GM12875 (cell line): Measurements from ENCODE around the gene ADPRHL1.
"Not testable (repeated sequence)": the region's sequence is repeated elsewhere in the genome, so short reads cannot be mapped to it uniquely, and the experiment has no call there.

Source experiments
- H3K4me3 ChIP-seq: one replicate; pipeline ENCODE4 v1.5.1; 2011; ENCODE audit warnings: low read depth, low read length, control low read depth
- CTCF ChIP-seq: IDR thresholded peaks from 2 replicates; pipeline ENCODE4 v1.5.1; 2011; ENCODE audit warnings: low read depth, mild to moderate bottlenecking, control low read depth, inconsistent platforms, low read length, moderate library complexity, borderline replicate concordance; ENCODE audit not compliant: insufficient read depth

Gene ADPRHL1

GRCh38 chr13:113471844-113472243 is 18.6 kb upstream of the ADPRHL1 start:
- H3K4me3 ChIP-seq = no peak overlapping the region
- no peak for TF ChIP-seq CTCF

GRCh38 chr13:113470635-113471163 is 17.4 kb upstream of the ADPRHL1 start:
- not testable (repeated sequence) for H3K4me3 ChIP-seq

GRCh38 chr13:113470073-113470472 is 16.8 kb upstream of the ADPRHL1 start:
- H3K4me3 ChIP-seq = no peak overlapping the region
- TF ChIP-seq CTCF = no peak

- no peak for TF ChIP-seq CTCF
- H3K4me3 ChIP-seq = no peak overlapping the region
Observed at GRCh38 chr13:113469582-113469981, 16.3 kb upstream of the ADPRHL1 start.

GRCh38 chr13:113468472-113469201 is 15.3 kb upstream of the ADPRHL1 start:
- H3K4me3 ChIP-seq = no peak overlapping the region
- TF ChIP-seq CTCF = no peak

GRCh38 chr13:113468029-113468428 is 14.7 kb upstream of the ADPRHL1 start:
- no peak overlapping the region for H3K4me3 ChIP-seq
- TF ChIP-seq CTCF = no peak

GRCh38 chr13:113466383-113466782 is 13.1 kb upstream of the ADPRHL1 start:
- H3K4me3 ChIP-seq = no peak overlapping the region
- TF ChIP-seq CTCF = no peak
